ENCODE data around the gene ZSWIM5.
"Not testable (repeated sequence)": the region's sequence is repeated elsewhere in the genome, so short reads cannot be mapped to it uniquely, and the experiment has no call there.

ZSWIM5 gene

DNA sequence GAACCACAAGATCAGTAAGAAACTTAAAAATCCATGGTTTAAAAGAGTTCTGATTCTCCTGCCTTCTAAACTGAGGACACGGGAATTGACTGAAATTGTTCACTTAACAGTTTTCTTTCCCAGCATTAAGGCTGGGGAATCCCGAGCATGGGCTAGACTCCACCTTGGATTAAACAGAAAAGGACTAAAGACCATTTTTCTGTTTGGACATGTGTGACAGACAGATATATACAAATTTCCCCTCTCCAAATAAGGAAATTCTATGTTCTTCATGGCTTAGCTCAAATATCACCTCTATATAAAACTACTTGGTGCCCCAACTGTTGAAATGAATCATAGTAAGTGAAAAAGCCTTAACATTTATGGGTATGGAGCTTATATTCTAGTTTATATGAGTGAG is 109.3 kb downstream of the ZSWIM5 start:
- Mint-ChIP-seq H3K9me3 (no peaks in the 10 kb centered on the region), H3K4me1 (no peaks in the 10 kb centered on the region), H3K36me3 (no peaks in the 10 kb centered on the region), H3K27ac (no peak overlapping the region), H3K4me3 (no peak overlapping the region)
- DNase-seq (ENCODE audit: low spot score in 2 of 2) (no peak), ATAC-seq (no peak)

DNA sequence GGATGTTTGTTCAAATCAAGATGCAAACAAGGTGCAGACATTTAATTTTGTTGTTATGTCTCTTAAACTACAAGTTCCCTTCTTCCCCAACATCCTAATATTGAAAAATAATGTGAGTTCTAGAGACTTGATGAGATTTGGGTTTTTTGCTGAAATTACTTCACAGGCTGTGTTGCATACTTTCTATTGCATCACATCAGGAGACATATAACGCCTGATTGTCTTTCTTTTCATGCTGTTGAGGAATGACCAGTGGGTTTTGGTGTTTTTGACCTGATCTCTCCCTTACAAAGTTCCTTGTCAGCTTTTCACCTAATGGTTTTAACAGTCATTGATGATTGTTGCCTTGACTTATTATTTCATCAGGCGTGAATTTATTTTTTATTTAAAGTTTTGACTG is 111.0 kb downstream of the ZSWIM5 start:
- ATAC-seq, result no peak
- Mint-ChIP-seq H3K9me3 (no peaks in the 10 kb centered on the region), H3K27ac (no peak overlapping the region), H3K4me3 (no peak overlapping the region), H3K36me3 (no peaks in the 10 kb centered on the region), H3K4me1 (no peaks in the 10 kb centered on the region)
- DNase-seq (ENCODE audit: low spot score in 2 of 2), result no peak

DNA sequence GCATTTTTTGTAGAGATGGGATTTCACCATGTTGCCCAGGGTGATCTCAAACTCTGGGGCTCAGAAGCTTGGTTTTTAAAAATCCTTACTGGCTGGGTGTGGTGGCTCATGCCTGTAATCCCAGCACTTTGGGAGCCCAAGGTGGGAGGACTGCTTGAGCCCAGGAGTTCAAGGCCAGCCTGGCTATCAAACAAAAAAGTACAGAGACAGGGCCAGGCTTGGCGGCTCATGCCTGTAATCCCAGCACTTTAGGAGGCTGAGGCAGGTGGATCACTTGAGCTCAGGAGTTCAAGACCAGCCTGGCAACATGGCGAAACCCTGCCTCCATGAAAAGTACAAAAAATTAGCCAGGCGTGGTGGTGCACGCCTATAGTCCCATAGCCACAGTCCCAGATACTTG is 112.0 kb downstream of the ZSWIM5 start:
- not testable (repeated sequence) for H3K4me3 Mint-ChIP-seq; DNase-seq (ENCODE audit: low spot score in 2 of 2); H3K4me1 Mint-ChIP-seq; H3K27ac Mint-ChIP-seq; ATAC-seq; H3K36me3 Mint-ChIP-seq; H3K9me3 Mint-ChIP-seq

DNA sequence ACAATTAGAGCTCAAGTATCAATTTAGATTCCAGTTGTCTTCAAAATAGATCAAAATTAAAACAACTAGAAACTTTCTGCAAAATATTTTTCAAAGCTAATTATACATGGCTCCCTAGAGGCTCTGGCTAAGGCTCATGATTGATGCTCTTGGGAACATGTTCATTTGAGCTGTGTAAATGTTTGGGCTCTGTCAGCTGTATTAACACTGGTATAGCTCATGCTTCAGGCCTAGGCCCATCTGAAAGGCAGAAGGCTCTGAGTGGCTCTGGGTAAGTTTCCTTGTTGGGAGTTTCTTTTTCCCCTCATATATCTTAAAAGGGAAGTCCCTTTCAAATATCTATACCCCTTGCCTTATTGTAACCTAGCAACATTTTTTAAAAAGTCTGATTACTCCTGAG is 113.1 kb downstream of the ZSWIM5 start:
- DNase-seq (ENCODE audit: low spot score in 2 of 2) (no peak), ATAC-seq (no peak)
- no peaks in the 10 kb centered on the region for H3K36me3 Mint-ChIP-seq
- H3K4me1 Mint-ChIP-seq, result no peaks in the 10 kb centered on the region
- H3K4me3 Mint-ChIP-seq, result no peak overlapping the region
- no peaks in the 10 kb centered on the region for H3K9me3 Mint-ChIP-seq
- no peak overlapping the region for H3K27ac Mint-ChIP-seq

DNA sequence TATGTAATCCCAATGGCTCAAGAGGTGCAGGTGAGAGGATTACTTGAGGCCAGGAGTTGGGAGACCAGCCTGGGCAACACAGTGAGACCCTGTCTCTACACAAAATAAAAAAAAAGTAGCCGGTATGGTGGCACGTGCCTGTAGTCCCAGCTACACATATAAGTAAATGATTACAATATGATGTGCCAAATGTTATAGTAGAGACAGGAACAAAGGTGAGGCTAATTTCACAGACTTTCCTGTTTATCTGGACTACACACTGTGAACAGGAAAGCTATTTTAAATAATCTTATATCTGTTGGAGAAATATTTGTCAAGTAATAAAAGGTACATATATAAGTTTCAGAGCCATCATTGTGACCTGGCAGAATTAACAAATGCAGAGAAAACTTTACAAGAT is 116.7 kb downstream of the ZSWIM5 start:
- DNase-seq (ENCODE audit: low spot score in 2 of 2) (no peak), ATAC-seq (no peak)
- Mint-ChIP-seq H3K27ac (no peak overlapping the region), H3K36me3 (no peaks in the 10 kb centered on the region), H3K4me3 (no peak overlapping the region), H3K4me1 (no peaks in the 10 kb centered on the region), H3K9me3 (no peaks in the 10 kb centered on the region)

DNA sequence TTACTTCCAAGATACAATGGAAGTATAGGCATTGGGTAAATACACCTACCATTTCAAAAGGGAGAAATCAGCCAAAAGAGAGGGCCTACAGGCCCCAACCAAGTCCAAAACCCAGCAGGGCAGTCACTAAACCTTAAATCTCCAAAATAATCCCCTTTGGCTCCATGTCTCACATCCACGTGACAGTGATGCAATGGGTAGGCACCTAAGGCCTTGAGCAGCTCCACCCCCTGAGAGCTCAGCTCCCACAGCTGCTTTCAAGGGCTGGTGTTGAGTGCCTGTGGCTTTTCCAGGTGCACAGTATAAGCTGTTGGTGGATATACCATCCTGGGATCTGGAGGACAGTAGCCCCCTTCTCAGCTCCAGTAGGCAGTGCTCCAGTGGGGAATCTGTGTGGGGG is 121.8 kb downstream of the ZSWIM5 start:
- Mint-ChIP-seq H3K4me1 (no peaks in the 10 kb centered on the region), H3K27ac (no peak overlapping the region)
- no peak for ATAC-seq

DNA sequence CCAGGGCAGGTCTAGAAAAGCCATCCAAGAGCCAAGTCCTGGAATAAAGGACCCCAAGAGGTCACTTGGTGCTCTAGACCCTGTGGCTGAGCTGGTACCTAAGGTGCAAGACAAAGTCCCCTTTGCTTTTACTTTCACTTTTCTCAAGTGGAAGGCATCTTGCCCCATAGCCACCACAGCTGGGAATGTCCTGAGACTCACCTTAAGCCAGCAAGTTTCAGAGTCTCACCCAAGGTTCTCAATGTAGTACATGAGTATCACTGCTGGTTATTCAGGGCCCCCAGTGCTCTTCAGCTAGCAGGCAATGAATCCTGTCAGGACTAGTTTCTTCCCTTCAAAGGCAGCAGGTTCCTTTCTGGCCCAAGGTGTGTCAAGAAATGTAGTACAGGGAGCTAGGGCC is 126.9 kb downstream of the ZSWIM5 start:
- DNase-seq (ENCODE audit: low spot score in 2 of 2), result no peak
- H3K4me1 Mint-ChIP-seq, result no peaks in the 10 kb centered on the region
- peaks cover 7% of the 10 kb centered on the region for H3K9me3 Mint-ChIP-seq
- no peaks in the 10 kb centered on the region for H3K36me3 Mint-ChIP-seq
- H3K27ac Mint-ChIP-seq, result no peak overlapping the region
- no peak for ATAC-seq
- H3K4me3 Mint-ChIP-seq, result no peak overlapping the region

More for the DNA sequence above, 121.8 kb downstream of the ZSWIM5 start:
- H3K4me3 Mint-ChIP-seq, result no peak overlapping the region
- no peaks in the 10 kb centered on the region for H3K36me3 Mint-ChIP-seq
- no peak for DNase-seq (ENCODE audit: low spot score in 2 of 2)
- H3K9me3 Mint-ChIP-seq, result no peaks in the 10 kb centered on the region

DNA sequence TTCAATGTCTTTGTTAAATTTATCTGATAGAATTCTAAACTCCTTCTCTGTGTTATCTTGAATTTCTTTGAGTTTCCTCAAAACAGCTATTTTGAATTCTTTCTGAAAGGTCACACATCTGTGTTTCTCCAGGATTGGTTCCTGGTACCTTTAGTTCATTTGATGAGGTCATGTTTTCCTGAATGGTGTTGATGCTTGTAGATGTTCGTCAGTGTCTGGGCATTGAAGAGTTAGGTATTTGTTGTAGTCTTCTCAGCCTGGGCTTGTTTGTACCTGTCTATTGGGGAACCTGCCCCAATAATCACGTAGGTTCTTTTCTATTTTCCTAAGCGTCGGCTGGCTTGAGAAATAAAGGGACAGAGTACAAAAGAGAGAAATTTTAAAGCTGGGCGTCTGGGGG is 129.4 kb downstream of the ZSWIM5 start:
- not testable (repeated sequence) for H3K4me1 Mint-ChIP-seq; H3K27ac Mint-ChIP-seq; ATAC-seq; H3K36me3 Mint-ChIP-seq; H3K4me3 Mint-ChIP-seq; DNase-seq (ENCODE audit: low spot score in 2 of 2); H3K9me3 Mint-ChIP-seq

DNA sequence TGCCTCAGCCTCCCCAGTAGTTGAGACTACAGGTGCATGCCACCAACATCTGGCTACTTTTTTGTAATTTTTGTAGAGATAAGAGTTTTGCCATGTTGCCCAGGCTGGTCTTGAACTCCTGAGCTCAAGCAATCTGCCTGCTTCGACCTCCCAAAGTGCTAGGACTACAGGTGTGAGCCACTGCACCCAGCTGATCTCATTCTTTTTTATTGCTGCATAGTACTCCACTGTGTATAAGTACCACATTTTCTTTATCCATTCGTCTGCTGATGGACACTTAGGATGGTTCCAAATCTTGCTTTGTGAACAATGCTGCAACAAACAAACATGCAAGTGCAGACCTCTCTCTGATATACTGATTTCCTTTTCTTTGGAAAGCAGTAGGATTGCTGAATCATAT is 134.8 kb downstream of the ZSWIM5 start:
- Mint-ChIP-seq H3K36me3 (no peaks in the 10 kb centered on the region), H3K9me3 (peaks cover 8% of the 10 kb centered on the region), H3K4me3 (no peak overlapping the region), H3K4me1 (no peaks in the 10 kb centered on the region), H3K27ac (no peak overlapping the region)
- no peak for DNase-seq (ENCODE audit: low spot score in 2 of 2)
- ATAC-seq, result no peak

DNA sequence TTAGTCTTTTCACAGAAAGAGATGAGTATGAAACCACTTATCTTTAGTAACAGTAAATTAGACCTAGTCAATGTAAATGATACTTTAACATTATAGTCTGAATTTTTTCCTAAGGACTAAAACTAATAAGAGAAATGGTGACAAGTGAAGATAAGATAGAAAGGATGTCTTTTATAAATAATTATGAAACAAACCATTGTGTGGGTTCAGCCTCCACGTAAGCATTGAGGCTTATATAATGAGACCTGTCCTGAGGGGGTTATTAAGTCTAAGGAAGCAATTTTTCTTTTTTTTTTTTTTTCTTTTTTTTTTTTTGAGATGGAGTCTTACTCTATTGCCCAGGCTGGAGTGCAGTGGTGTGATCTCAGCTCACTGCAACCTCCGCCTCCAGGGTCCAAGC is 138.6 kb downstream of the ZSWIM5 start:
- peaks cover 3% of the 10 kb centered on the region for H3K9me3 Mint-ChIP-seq
- no peaks in the 10 kb centered on the region for H3K36me3 Mint-ChIP-seq
- H3K27ac Mint-ChIP-seq, result no peak overlapping the region
- DNase-seq (ENCODE audit: low spot score in 2 of 2), result no peak
- H3K4me1 Mint-ChIP-seq, result no peaks in the 10 kb centered on the region
- H3K4me3 Mint-ChIP-seq, result no peak overlapping the region
- no peak for ATAC-seq

DNA sequence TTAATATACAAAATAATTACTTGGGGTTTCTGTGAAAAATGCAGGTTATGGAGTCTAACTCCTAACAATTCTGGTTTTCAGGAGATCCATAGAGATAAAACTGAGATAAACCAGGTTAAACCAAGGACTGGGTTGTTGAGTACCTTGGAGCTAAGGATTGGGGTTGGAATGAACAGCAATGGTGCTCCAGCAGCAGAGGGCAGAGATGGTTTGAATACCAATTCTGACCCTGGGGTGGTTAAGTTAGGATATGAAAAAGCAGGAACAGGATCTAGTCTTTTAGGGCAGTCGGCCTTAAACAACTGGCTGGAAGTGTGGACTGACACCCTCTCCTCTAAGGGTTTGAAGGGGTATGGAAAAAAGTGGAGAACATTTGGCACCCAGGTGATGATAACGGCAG is 141.3 kb downstream of the ZSWIM5 start:
- Mint-ChIP-seq H3K4me1 (no peaks in the 10 kb centered on the region), H3K4me3 (no peak overlapping the region), H3K36me3 (no peaks in the 10 kb centered on the region), H3K27ac (no peak overlapping the region), H3K9me3 (peaks cover 3% of the 10 kb centered on the region)
- DNase-seq (ENCODE audit: low spot score in 2 of 2) (no peak), ATAC-seq (no peak)

DNA sequence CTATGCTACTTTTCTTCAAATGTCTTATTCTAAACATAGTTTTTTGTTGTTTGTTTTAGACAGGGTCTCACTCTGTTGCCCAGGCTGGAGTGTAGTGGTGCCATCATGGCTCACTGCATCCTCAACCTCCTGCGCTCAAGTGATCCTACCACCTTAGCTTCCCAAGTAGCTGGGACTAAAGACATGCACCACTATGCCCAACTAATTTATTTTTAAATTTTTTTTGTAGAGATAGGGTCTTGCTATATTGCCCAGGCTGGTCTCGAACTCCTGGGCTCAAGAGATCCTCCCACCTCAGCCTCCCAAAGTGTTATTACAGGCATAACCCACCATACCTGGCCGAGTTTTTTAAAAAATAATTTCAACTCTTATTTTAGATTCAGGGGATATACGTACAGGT is 143.9 kb downstream of the ZSWIM5 start:
- H3K4me1 Mint-ChIP-seq; DNase-seq (ENCODE audit: low spot score in 2 of 2); H3K4me3 Mint-ChIP-seq; H3K27ac Mint-ChIP-seq; H3K36me3 Mint-ChIP-seq; H3K9me3 Mint-ChIP-seq; ATAC-seq: not testable (repeated sequence)

DNA sequence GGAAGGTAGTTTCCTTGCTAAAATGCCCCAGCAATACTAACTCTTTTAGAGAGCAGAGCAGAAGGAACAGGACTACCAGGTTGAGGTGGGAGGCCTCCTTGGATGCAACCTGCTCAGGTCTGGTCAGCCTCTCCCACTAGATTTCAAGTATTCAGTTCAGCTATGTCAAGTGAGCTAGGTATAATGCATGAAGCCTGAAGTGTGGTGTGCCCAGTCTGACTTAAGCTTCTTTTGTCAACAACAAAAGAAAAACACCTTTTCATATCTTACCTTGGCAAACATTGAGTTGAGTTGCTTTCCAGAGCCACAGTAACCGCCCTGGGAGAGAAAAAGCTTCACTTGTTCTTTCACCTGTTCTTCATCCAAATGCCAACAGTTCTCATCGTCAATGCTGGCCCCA is 146.6 kb downstream of the ZSWIM5 start:
- H3K36me3 Mint-ChIP-seq, result no peaks in the 10 kb centered on the region
- H3K9me3 Mint-ChIP-seq, result no peaks in the 10 kb centered on the region
- no peaks in the 10 kb centered on the region for H3K4me1 Mint-ChIP-seq
- no peak for ATAC-seq
- H3K27ac Mint-ChIP-seq, result peak overlapping the region; percentile 4
- no peak overlapping the region for H3K4me3 Mint-ChIP-seq
- no peak for DNase-seq (ENCODE audit: low spot score in 2 of 2)

DNA sequence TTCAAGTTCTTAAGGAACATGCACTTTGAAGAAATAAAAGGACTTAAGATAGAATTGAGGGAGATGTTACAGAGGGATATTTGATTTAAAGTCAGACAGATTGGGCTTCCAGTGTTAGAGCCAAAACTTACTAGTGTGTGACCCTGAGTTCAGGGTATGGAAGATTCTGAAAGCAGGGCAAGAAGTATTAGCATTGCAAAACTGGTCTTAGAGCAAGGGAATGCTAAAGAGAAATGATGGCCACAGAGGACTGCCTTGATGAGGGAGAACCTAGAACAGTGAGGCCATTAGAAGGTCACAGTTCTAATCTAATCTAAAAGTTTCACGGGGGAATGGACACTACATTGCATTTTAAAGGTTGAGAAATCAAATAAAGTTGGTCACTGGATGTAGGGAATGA is 148.9 kb downstream of the ZSWIM5 start:
- DNase-seq (ENCODE audit: low spot score in 2 of 2) (no peak), ATAC-seq (no peak)
- Mint-ChIP-seq H3K9me3 (no peaks in the 10 kb centered on the region), H3K36me3 (no peaks in the 10 kb centered on the region), H3K4me3 (no peak overlapping the region), H3K27ac (no peak overlapping the region), H3K4me1 (no peaks in the 10 kb centered on the region)

DNA sequence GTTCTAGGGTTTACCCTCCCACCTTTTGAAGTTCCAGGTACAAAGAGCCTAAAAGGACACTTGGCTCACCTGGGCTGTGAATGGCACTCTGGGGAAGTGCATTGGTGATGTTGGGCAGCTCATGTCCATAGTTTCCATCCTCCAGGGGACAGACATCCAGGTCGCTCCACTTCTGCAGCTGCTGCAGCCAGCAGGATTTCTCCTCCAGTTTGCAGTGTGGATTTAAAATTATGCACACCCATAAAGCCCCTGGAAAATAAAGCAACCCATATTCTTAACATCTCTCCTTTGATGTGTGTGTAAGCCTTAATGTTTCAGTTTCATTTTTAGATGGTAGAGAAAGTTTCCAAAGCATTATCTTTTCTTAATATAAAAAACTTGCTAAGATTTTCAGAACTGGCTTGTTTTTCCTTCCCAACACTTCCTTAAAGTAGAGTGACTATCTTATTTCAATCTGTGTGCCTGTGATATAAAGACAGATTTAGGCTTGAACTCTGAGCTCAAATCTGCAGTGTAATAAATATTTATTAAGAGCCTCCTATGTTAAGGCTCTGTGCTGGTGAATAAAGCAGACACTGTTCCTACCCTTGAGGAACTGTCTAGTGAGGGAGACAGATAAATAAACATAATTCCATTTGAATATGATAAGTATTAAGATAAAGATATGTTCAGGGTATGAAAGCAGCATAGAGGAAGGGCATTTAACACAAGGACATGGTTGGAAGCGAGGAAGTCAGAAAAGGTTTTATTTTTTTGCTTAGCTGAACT is 155.2 kb downstream of the ZSWIM5 start:
- Mint-ChIP-seq H3K27ac (peak overlapping the region; percentile 76), H3K4me3 (peak overlapping the region; percentile 28), H3K9me3 (no peaks in the 10 kb centered on the region), H3K4me1 (peaks cover 9% of the 10 kb centered on the region), H3K36me3 (no peaks in the 10 kb centered on the region)
- DNase-seq (ENCODE audit: low spot score in 2 of 2) (no peak), ATAC-seq (no peak)

DNA sequence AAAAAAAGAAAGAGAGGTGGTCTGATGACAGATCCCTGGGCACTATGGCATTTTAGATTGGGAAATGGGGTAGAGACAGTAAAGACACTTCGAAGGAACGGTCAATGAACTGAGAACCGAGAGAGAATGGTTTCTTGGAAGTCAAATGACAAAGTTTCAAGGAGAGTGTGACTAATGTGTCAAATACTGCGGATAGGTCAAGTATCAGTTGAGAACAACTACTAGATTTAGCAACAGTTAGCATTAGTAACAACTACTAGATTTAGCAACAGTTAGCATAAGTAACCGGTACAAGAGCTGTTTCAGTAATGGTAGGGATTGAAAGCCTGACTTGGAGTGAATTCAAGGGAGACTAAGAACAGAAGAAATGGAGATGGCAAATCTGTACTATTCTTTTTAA is 159.4 kb downstream of the ZSWIM5 start:
- peak; percentile 76 for ATAC-seq
- Mint-ChIP-seq H3K27ac (no peak overlapping the region), H3K4me1 (peaks cover 9% of the 10 kb centered on the region), H3K9me3 (no peaks in the 10 kb centered on the region), H3K4me3 (no peak overlapping the region), H3K36me3 (no peaks in the 10 kb centered on the region)
- DNase-seq (ENCODE audit: low spot score in 2 of 2), result no peak

DNA sequence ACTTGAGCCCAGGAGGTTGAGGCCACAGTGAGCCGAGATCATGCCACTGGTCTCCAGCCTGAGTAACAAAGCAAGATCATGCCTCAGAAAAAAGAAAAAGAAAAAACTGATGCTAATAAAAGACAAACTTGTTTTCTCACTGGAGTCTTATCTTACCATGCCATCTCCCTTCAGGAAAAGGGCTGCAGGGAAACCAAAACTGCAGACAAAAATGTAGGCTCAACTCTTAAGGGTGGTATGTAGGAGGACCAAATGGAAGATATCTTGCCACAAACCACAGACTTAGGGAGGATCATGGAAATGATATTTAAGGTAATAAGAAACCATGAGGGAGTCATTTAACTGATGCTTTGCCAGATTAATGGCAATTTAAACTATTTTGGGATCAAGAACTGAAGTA is 161.5 kb downstream of the ZSWIM5 start:
- H3K9me3 Mint-ChIP-seq, result no peaks in the 10 kb centered on the region
- ATAC-seq, result no peak
- no peak overlapping the region for H3K27ac Mint-ChIP-seq
- no peaks in the 10 kb centered on the region for H3K36me3 Mint-ChIP-seq
- DNase-seq (ENCODE audit: low spot score in 2 of 2), result no peak
- no peaks in the 10 kb centered on the region for H3K4me1 Mint-ChIP-seq
- H3K4me3 Mint-ChIP-seq, result no peak overlapping the region
